Measurements from ENCODE around the gene VEGFD.
"Not testable (repeated sequence)": the region's sequence is repeated elsewhere in the genome, so short reads cannot be mapped to it uniquely, and the experiment has no call there.

VEGFD gene

DNA sequence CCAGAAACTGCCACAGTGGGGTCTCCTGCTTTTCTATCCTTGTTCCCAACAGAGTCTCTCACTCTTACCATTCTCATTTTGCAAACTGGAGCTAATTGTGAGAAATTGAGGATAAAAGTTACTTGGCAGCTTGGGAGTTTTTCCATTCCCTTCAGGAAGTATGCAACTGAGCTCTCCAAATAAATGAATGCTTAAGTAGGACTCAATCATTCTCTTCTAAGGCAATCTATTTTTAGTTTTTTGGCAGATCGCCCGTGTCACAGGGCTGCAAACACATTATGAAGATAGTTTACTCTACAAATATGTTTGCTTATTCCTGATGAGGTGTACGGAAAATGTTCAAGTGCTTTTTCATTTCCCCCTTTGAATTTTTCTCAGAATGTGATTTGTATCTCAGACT, 74.1 kb downstream of the VEGFD start:
- no peak for TF ChIP-seq ARNTL (CRISPR knock-in tag; IDR thresholded peaks at IDR 0.05; ENCODE audit: borderline replicate concordance, low read depth)
- TF ChIP-seq, protein P1, sequence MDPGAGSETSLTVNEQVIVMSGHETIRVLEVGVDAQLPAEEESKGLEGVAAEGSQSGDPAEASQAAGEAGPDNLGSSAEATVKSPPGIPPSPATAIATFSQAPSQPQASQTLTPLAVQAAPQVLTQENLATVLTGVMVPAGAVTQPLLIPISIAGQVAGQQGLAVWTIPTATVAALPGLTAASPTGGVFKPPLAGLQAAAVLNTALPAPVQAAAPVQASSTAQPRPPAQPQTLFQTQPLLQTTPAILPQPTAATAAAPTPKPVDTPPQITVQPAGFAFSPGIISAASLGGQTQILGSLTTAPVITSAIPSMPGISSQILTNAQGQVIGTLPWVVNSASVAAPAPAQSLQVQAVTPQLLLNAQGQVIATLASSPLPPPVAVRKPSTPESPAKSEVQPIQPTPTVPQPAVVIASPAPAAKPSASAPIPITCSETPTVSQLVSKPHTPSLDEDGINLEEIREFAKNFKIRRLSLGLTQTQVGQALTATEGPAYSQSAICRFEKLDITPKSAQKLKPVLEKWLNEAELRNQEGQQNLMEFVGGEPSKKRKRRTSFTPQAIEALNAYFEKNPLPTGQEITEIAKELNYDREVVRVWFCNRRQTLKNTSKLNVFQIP (CRISPR knock-in tag; IDR thresholded peaks at IDR 0.05; ENCODE audit: borderline replicate concordance, low read depth): no peak
- no peak for TF ChIP-seq ZNF8 (CRISPR knock-in tag; IDR thresholded peaks at IDR 0.05)
- TF ChIP-seq TOX (CRISPR knock-in tag; IDR thresholded peaks at IDR 0.05; ENCODE audit: borderline replicate concordance): no peak
- no peak for TF ChIP-seq ISL1 (CRISPR knock-in tag; IDR thresholded peaks at IDR 0.05)
- no peak for TF ChIP-seq GLIS3 (CRISPR knock-in tag; IDR thresholded peaks at IDR 0.05)
- no peak for TF ChIP-seq OSR1 (CRISPR knock-in tag; IDR thresholded peaks at IDR 0.05)
- no peak for TF ChIP-seq ZNF565 (CRISPR knock-in tag; conservative IDR thresholded peaks at IDR 0.05; ENCODE audit: low read depth)
- no peak for TF ChIP-seq ZNF70 (CRISPR knock-in tag; IDR thresholded peaks at IDR 0.05)
- TF ChIP-seq, protein P2, sequence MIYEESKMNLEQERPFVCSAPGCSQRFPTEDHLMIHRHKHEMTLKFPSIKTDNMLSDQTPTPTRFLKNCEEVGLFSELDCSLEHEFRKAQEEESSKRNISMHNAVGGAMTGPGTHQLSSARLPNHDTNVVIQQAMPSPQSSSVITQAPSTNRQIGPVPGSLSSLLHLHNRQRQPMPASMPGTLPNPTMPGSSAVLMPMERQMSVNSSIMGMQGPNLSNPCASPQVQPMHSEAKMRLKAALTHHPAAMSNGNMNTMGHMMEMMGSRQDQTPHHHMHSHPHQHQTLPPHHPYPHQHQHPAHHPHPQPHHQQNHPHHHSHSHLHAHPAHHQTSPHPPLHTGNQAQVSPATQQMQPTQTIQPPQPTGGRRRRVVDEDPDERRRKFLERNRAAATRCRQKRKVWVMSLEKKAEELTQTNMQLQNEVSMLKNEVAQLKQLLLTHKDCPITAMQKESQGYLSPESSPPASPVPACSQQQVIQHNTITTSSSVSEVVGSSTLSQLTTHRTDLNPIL (CRISPR knock-in tag; IDR thresholded peaks at IDR 0.05; ENCODE audit: low read depth): no peak
- TF ChIP-seq ZFP30 (CRISPR knock-in tag; IDR thresholded peaks at IDR 0.05): no peak
- TF ChIP-seq BACH2 (CRISPR knock-in tag; IDR thresholded peaks at IDR 0.05; ENCODE audit: borderline replicate concordance): no peak
- TF ChIP-seq RARB (CRISPR knock-in tag; IDR thresholded peaks at IDR 0.05): no peak
- no peak for TF ChIP-seq PPARA (CRISPR knock-in tag; IDR thresholded peaks at IDR 0.05; ENCODE audit: borderline replicate concordance)
- TF ChIP-seq TCF4 (CRISPR knock-in tag; IDR thresholded peaks at IDR 0.05; ENCODE audit: borderline replicate concordance): no peak
- peak; percentile 30; the same call in 2 of the 3 replicates for ATAC-seq

DNA sequence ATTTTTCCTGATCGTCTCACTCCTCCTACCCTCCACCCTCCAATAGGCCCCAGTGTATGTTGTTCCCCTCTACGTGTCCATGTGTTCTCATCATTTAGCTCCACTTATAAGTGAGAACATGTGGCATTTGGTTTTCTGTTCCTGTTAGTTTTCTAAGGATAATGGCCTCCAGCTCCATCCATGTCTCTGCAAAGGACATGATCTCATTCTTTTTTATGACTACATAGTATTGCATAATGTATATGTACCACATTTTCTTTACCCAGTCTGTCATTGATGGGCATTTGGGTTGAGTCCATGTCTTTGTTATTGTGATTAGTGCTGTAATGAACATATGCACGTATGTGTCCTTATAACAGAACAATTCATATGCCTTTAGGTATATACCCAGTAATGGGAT, 78.3 kb downstream of the VEGFD start:
- not testable (repeated sequence) for ATAC-seq

- no peak for ATAC-seq
- TF ChIP-seq, protein P2 (CRISPR knock-in tag; IDR thresholded peaks at IDR 0.05; ENCODE audit: low read depth): no peak
- TF ChIP-seq GLIS3 (CRISPR knock-in tag; IDR thresholded peaks at IDR 0.05) (no peak), ZFP3 (CRISPR knock-in tag; IDR thresholded peaks at IDR 0.05) (no peak), CSRNP3 (CRISPR knock-in tag; IDR thresholded peaks at IDR 0.05) (no peak), ISL1 (CRISPR knock-in tag; IDR thresholded peaks at IDR 0.05) (no peak), SNAI2 (CRISPR knock-in tag; IDR thresholded peaks at IDR 0.05) (no peak), TOX (CRISPR knock-in tag; IDR thresholded peaks at IDR 0.05; ENCODE audit: borderline replicate concordance) (no peak), ZFP30 (CRISPR knock-in tag; IDR thresholded peaks at IDR 0.05) (no peak), TSHZ2 (CRISPR knock-in tag; IDR thresholded peaks at IDR 0.05) (no peak), ARNTL (CRISPR knock-in tag; IDR thresholded peaks at IDR 0.05; ENCODE audit: borderline replicate concordance, low read depth) (no peak), CSDC2 (CRISPR knock-in tag; IDR thresholded peaks at IDR 0.05) (no peak), OSR1 (CRISPR knock-in tag; IDR thresholded peaks at IDR 0.05) (no peak), BACH2 (CRISPR knock-in tag; IDR thresholded peaks at IDR 0.05; ENCODE audit: borderline replicate concordance) (no peak), ZC3H10 (CRISPR knock-in tag; IDR thresholded peaks at IDR 0.05) (no peak), PPARA (CRISPR knock-in tag; IDR thresholded peaks at IDR 0.05; ENCODE audit: borderline replicate concordance) (no peak), ZNF8 (CRISPR knock-in tag; IDR thresholded peaks at IDR 0.05) (no peak), TCF4 (CRISPR knock-in tag; IDR thresholded peaks at IDR 0.05; ENCODE audit: borderline replicate concordance) (no peak), RARB (CRISPR knock-in tag; IDR thresholded peaks at IDR 0.05) (no peak)
- TF ChIP-seq, protein P1 (CRISPR knock-in tag; IDR thresholded peaks at IDR 0.05; ENCODE audit: borderline replicate concordance, low read depth): no peak
- TF ChIP-seq, protein P3, sequence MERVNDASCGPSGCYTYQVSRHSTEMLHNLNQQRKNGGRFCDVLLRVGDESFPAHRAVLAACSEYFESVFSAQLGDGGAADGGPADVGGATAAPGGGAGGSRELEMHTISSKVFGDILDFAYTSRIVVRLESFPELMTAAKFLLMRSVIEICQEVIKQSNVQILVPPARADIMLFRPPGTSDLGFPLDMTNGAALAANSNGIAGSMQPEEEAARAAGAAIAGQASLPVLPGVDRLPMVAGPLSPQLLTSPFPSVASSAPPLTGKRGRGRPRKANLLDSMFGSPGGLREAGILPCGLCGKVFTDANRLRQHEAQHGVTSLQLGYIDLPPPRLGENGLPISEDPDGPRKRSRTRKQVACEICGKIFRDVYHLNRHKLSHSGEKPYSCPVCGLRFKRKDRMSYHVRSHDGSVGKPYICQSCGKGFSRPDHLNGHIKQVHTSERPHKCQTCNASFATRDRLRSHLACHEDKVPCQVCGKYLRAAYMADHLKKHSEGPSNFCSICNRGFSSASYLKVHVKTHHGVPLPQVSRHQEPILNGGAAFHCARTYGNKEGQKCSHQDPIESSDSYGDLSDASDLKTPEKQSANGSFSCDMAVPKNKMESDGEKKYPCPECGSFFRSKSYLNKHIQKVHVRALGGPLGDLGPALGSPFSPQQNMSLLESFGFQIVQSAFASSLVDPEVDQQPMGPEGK (CRISPR knock-in tag; IDR thresholded peaks at IDR 0.05; ENCODE audit: borderline replicate concordance): no peak
These were observed 82.3 kb downstream of the VEGFD start for GRCh38 chrX:15301924-15302323.

Data from SK-N-SH treated with all-trans-retinoic acid at 6 μM for 48 hours (cell line).